Transverse colon (tissue), 4 donors: ENCODE data around the gene ATAD3C. TPM values are rescaled to one million over a fixed set of nuclear protein-coding genes. Genes with fewer than 3 reads are reported as not detected.
"Not testable (repeated sequence)": the region's sequence is repeated elsewhere in the genome, so short reads cannot be mapped to it uniquely, and the experiment has no call there.

ENCODE experiments used
- DNase-seq: peaks from one replicate; pipeline ENCODE4 v3.0.0-alpha.2; 2019
- H3K27ac ChIP-seq, 4 donors: fragments of 200-600 bp; sonication (generic); 2 replicates each; pipeline ENCODE4 v1.5.1; 2016 to 2018; ENCODE audit warnings: inconsistent platforms in 4 of 4
- H3K27me3 ChIP-seq: fragments of 200-600 bp; sonication (generic); 2 replicates; pipeline ENCODE4 v1.5.1; 2017; ENCODE audit warnings: inconsistent platforms
- H3K36me3 ChIP-seq, 4 donors: fragments of 200-600 bp; sonication (generic); 2 replicates each; pipeline ENCODE4 v1.5.1; 2017 to 2019; ENCODE audit warnings: inconsistent platforms in 4 of 4
- H3K4me1 ChIP-seq, 4 donors: fragments of 200-600 bp; sonication (generic); 2 replicates each; pipeline ENCODE4 v1.5.1; 2017 to 2020; ENCODE audit warnings: inconsistent platforms in 4 of 4
- H3K4me3 ChIP-seq, 4 donors: fragments of 200-600 bp; sonication (generic); 1 replicate in 1 of 4; 2 replicates in 3 of 4; pipeline versions ENCODE4 v1.5.1 to v1.6.1; 2017 to 2019; ENCODE audit warnings: inconsistent platforms in 4 of 4
- H3K9me3 ChIP-seq, 2 donors: fragments of 200-600 bp; sonication (generic); 2 replicates each; pipeline ENCODE4 v1.5.1; 2017 to 2019; ENCODE audit warnings: inconsistent platforms in 2 of 2
- CTCF ChIP-seq, 5 experiments: fragments of 200-600 bp in 3 of 5; fragments of 450-650 bp in 2 of 5; sonication (generic) in 3 of 5; IDR thresholded peaks; 1 replicate in 2 of 5; 2 replicates in 3 of 5; pipeline ENCODE4 v1.5.1; 2016 to 2017; ENCODE audit warnings: antibody characterized with exemption in 5 of 5, inconsistent platforms in 3 of 5, mild to moderate bottlenecking in 2 of 5, moderate library complexity in 1 of 5
- EP300 ChIP-seq: sonication (generic); formaldehyde crosslinking; IDR thresholded peaks from one replicate; pipeline ENCODE4 v1.6.1; 2017; ENCODE audit warnings: antibody characterized with exemption, low read depth
- POLR2A ChIP-seq: fragments of 450-650 bp; IDR thresholded peaks from one replicate; pipeline ENCODE4 v1.6.1; 2016; ENCODE audit warnings: antibody characterized with exemption, mild to moderate bottlenecking, moderate library complexity
- POLR2AphosphoS5 ChIP-seq, 3 donors: sonication (generic); formaldehyde crosslinking; IDR thresholded peaks; one replicate each; pipeline ENCODE4 v1.6.1; 2016; ENCODE audit warnings: antibody characterized with exemption in 3 of 3
- WGBS, 2 donors: methylation state at CpG; one replicate each; pipeline ENCODE4 v1.1.5; 2018; ENCODE audit warnings: low coverage in 1 of 2; 5-methylcytosine and 5-hydroxymethylcytosine counted together
- in situ Hi-C, 4 donors: fragments of 200-750 bp; cut with MboI; loops; one replicate each; pipeline versions ENCODE4 v1.15.0 to v1.15.1; 2017; ENCODE audit warnings: low sequenced_read_pairs in 3 of 4, low pct_ligation_motif_present in 1 of 4, low pct_unique_long_range_greater_than_20kb in 1 of 4
- intact Hi-C: fragments of 100-400 bp; cut with DNase I; formaldehyde crosslinking; loops from one replicate; pipeline ENCODE4 v1.15.1; 2023; ENCODE audit warnings: low total_unique reads
- total RNA-seq, 4 donors: library from RNA; depleted of rRNA; stranded (reverse); fragments of >200 nt; gene quantifications; one replicate each; pipeline ENCODE4 v1.1.0, GENCODE V29; 2016

The ATAD3C gene
- total RNA-seq, 4 donors from 2014 or later = 0.75 to 1.3 (median 1.00) TPM; not detected in 1

GRCh38 chr1:1406821-1407635 is 42.5 kb upstream of the ATAD3C start, which contains the start of gene MRPL20:
Gene MRPL20 (minus strand): TSS chr1:1407293. CDS start chr1:1407217, 76 bp downstream.
- WGBS, 2 donors = 0% methylated on average over 60 of the region's 98 CpGs; no CpG with 5 or more reads in 1 of the 2 donors
- in situ Hi-C loops = no loop called here
- Histone ChIP-seq H3K27ac (peak within 1 kb of the TSS; percentile 88 to 95 (median 91)), H3K27me3 (no peaks in the 10 kb centered on the region), H3K4me3 (peak within 1 kb of the TSS; percentile 92 to 97 (median 96)), H3K4me1 (peaks cover 17 to 39% (median 23%) of the 10 kb centered on the region in 4 donors), H3K9me3 (no peaks in the 10 kb centered on the region), H3K36me3 (peaks cover 0 to 18% (median 2%) of the 10 kb centered on the region in 4 donors)
- intact Hi-C loops = no loop called here
- TF ChIP-seq POLR2A (peak; percentile 82), CTCF (IDR thresholded peaks at IDR 0.05) (no peak), EP300 (no peak), POLR2AphosphoS5 (IDR thresholded peaks at IDR 0.05) (peak; percentile 92 to 95 (median 94))
- DNase-seq = peak; percentile 95

- intact Hi-C loops (no loop called here), in situ Hi-C loops (no loop called here)
- Histone ChIP-seq H3K4me3 (peak overlapping the region; percentile 92 to 97 (median 96)), H3K27me3 (no peaks in the 10 kb centered on the region), H3K9me3 (no peaks in the 10 kb centered on the region), H3K27ac (peak overlapping the region; percentile 88 to 95 (median 91)), H3K36me3 (peaks cover 0 to 18% (median 1%) of the 10 kb centered on the region in 4 donors), H3K4me1 (peaks cover 17 to 39% (median 23%) of the 10 kb centered on the region in 4 donors)
- no peak for TF ChIP-seq EP300
- TF ChIP-seq CTCF (IDR thresholded peaks at IDR 0.05) = peak in 4 of 5 experiments; percentile 15 to 53 (median 37)
- no peak for DNase-seq
- WGBS, 2 donors = 25 to 90% methylated on average over 2 to 20 of the region's 41 CpGs
Observed at GRCh38 chr1:1407636-1408318, 41.7 kb upstream of the ATAD3C start.

- H3K36me3 ChIP-seq, in situ Hi-C loops, H3K4me3 ChIP-seq, H3K9me3 ChIP-seq, intact Hi-C loops, DNase-seq, H3K27me3 ChIP-seq, H3K27ac ChIP-seq: not testable (repeated sequence)
- H3K4me1 ChIP-seq = peaks cover 17 to 32% (median 23%) of the 10 kb centered on the region in 4 donors
- WGBS, 2 donors = 80 to 86% methylated on average over 1 to 8 of the region's 8 CpGs
Observed at GRCh38 chr1:1410238-1410637, 39.3 kb upstream of the ATAD3C start.

- Histone ChIP-seq H3K27ac (no peak overlapping the region), H3K36me3 (no peaks in the 10 kb centered on the region), H3K27me3 (no peaks in the 10 kb centered on the region), H3K4me3 (no peak overlapping the region), H3K9me3 (no peaks in the 10 kb centered on the region), H3K4me1 (peaks cover 6 to 19% (median 13%) of the 10 kb centered on the region in 4 donors)
- TF ChIP-seq CTCF (IDR thresholded peaks at IDR 0.05) (no peak), POLR2A (no peak), POLR2AphosphoS5 (IDR thresholded peaks at IDR 0.05) (no peak), EP300 (no peak)
- WGBS, 2 donors = 92% methylated on average over 11 of the region's 13 CpGs; no CpG with 5 or more reads in 1 of the 2 donors
- no peak for DNase-seq
- in situ Hi-C loops (no loop called here), intact Hi-C loops (no loop called here)
Observed at GRCh38 chr1:1411626-1412025, 37.9 kb upstream of the ATAD3C start.

GRCh38 chr1:1412311-1412902 is 37.1 kb upstream of the ATAD3C start:
- intact Hi-C loops, H3K36me3 ChIP-seq, DNase-seq, H3K27ac ChIP-seq, H3K4me3 ChIP-seq, H3K27me3 ChIP-seq, in situ Hi-C loops, H3K9me3 ChIP-seq: not testable (repeated sequence)
- H3K4me1 ChIP-seq = peaks cover 6 to 19% (median 13%) of the 10 kb centered on the region in 4 donors
- WGBS, 2 donors = 85 to 88% methylated on average over 6 to 11 of the region's 11 CpGs
